ENCODE results near the gene CTSK. TPM values are rescaled to one million over a fixed set of nuclear protein-coding genes. Genes with fewer than 3 reads are reported as not detected.

Gene CTSK
- total and polyA plus RNA-seq, 4 donors: 5.2 to 25.7 (median 14.3) TPM

- no peak overlapping the region for H3K9ac ChIP-seq (ENCODE audit: insufficient read depth in 1 of 2, low read length in 2 of 2)
- H3K4me3 ChIP-seq: no peak overlapping the region
- H3K27me3 ChIP-seq (ENCODE audit: control insufficient read depth in 3 of 3, insufficient read depth in 3 of 3, low read length in 2 of 3): no peaks in the 10 kb centered on the region
- peaks cover 13 to 23% (median 21%) of the 10 kb centered on the region in 4 donors for H3K36me3 ChIP-seq (ENCODE audit: control insufficient read depth in 4 of 4, insufficient read depth in 4 of 4, low read length in 4 of 4)
- no peak overlapping the region for H3K27ac ChIP-seq (ENCODE audit: low read depth in 1 of 2, low read length in 1 of 2)
- no peaks in the 10 kb centered on the region for H3K9me3 ChIP-seq (ENCODE audit: control insufficient read depth in 4 of 4, insufficient read depth in 3 of 4, low read length in 3 of 4)
- H3K4me1 ChIP-seq (ENCODE audit: control insufficient read depth in 5 of 5, insufficient read depth in 5 of 5, low read length in 5 of 5): peaks cover 0 to 18% (median 4%) of the 10 kb centered on the region in 5 donors
- no peak for DNase-seq
- WGBS, 2 donors: 78 to 84% methylated on average over 2 of the region's 2 CpGs
- TF ChIP-seq CTCF (IDR thresholded peaks at IDR 0.05; ENCODE audit: control extremely low read depth, extremely low read depth): no peak
- no peak for ATAC-seq (ENCODE audit: insufficient read depth, low FRiP score)
These were observed 786 bp upstream of the CTSK start for GRCh38 chr1:150808846-150809245.

GRCh38 chr1:150807249-150808023 is 624 bp downstream of the CTSK start:
- no peak overlapping the region for H3K27ac ChIP-seq (ENCODE audit: low read depth in 1 of 2, low read length in 1 of 2)
- no peak for TF ChIP-seq CTCF (IDR thresholded peaks at IDR 0.05; ENCODE audit: control extremely low read depth, extremely low read depth)
- 18 to 26% methylated on average over 7 of the region's 7 CpGs for WGBS, 2 donors
- peak overlapping the region; percentile 50 to 59 for H3K9ac ChIP-seq (ENCODE audit: insufficient read depth in 1 of 2, low read length in 2 of 2)
- peak in 2 of 3 donors; percentile 24 to 43 for DNase-seq
- H3K4me3 ChIP-seq: no peak overlapping the region
- H3K9me3 ChIP-seq (ENCODE audit: control insufficient read depth in 4 of 4, insufficient read depth in 3 of 4, low read length in 3 of 4): no peaks in the 10 kb centered on the region
- H3K4me1 ChIP-seq (ENCODE audit: control insufficient read depth in 5 of 5, insufficient read depth in 5 of 5, low read length in 5 of 5): peaks cover 0 to 18% (median 4%) of the 10 kb centered on the region in 5 donors
- no peaks in the 10 kb centered on the region for H3K27me3 ChIP-seq (ENCODE audit: control insufficient read depth in 3 of 3, insufficient read depth in 3 of 3, low read length in 2 of 3)
- ATAC-seq (ENCODE audit: insufficient read depth, low FRiP score): no peak
- H3K36me3 ChIP-seq (ENCODE audit: control insufficient read depth in 4 of 4, insufficient read depth in 4 of 4, low read length in 4 of 4): peaks cover 7 to 14% (median 11%) of the 10 kb centered on the region in 4 donors

GRCh38 chr1:150805899-150806298 is 2.2 kb downstream of the CTSK start:
- 93 to 95% methylated on average over 4 of the region's 4 CpGs for WGBS, 2 donors
- Histone ChIP-seq H3K4me1 (ENCODE audit: control insufficient read depth in 5 of 5, insufficient read depth in 5 of 5, low read length in 5 of 5) (peaks cover 0 to 9% (median 4%) of the 10 kb centered on the region in 5 donors), H3K27me3 (ENCODE audit: control insufficient read depth in 3 of 3, insufficient read depth in 3 of 3, low read length in 2 of 3) (no peaks in the 10 kb centered on the region), H3K9me3 (ENCODE audit: control insufficient read depth in 4 of 4, insufficient read depth in 3 of 4, low read length in 3 of 4) (no peaks in the 10 kb centered on the region), H3K27ac (ENCODE audit: low read depth in 1 of 2, low read length in 1 of 2) (no peak overlapping the region), H3K4me3 (no peak overlapping the region), H3K9ac (ENCODE audit: insufficient read depth in 1 of 2, low read length in 2 of 2) (no peak overlapping the region), H3K36me3 (ENCODE audit: control insufficient read depth in 4 of 4, insufficient read depth in 4 of 4, low read length in 4 of 4) (peaks cover 0 to 4% (median 3%) of the 10 kb centered on the region in 4 donors)
- no peak for TF ChIP-seq CTCF (IDR thresholded peaks at IDR 0.05; ENCODE audit: control extremely low read depth, extremely low read depth)
- no peak for ATAC-seq (ENCODE audit: insufficient read depth, low FRiP score)
- no peak for DNase-seq

Measured in lung (tissue), 12 donors.